ENCODE data around the gene SCAP. TPM values are rescaled to one million over a fixed set of nuclear protein-coding genes. Genes with fewer than 3 reads are reported as not detected.
A peak's percentile ranks its signal among the peaks of the same experiment; 100 is the strongest.

SCAP gene
- total RNA-seq, 1 donor from 2014 or later = 76.4 TPM

GRCh38 chr3:47379411-47379899 is 96.3 kb downstream of the SCAP start:
- H3K9me3 Mint-ChIP-seq (ENCODE audit: unreplicated experiment) = no peaks in the 10 kb centered on the region
- H3K4me1 Mint-ChIP-seq (ENCODE audit: unreplicated experiment) = peaks cover 34% of the 10 kb centered on the region
- peak overlapping the region; percentile 100 for H3K4me3 Mint-ChIP-seq (ENCODE audit: unreplicated experiment)
- peak overlapping the region; percentile 100 for H3K27ac Mint-ChIP-seq (ENCODE audit: unreplicated experiment)
- H3K27me3 Mint-ChIP-seq (ENCODE audit: unreplicated experiment) = no peaks in the 10 kb centered on the region
- no peak for DNase-seq (ENCODE audit: extremely low spot score, unreplicated experiment)
- H3K36me3 Mint-ChIP-seq (ENCODE audit: unreplicated experiment) = peaks cover 7% of the 10 kb centered on the region
- TF ChIP-seq CTCF (IDR thresholded peaks at IDR 0.05) = no peak

GRCh38 chr3:47378869-47379268 is 96.9 kb downstream of the SCAP start:
- H3K36me3 Mint-ChIP-seq (ENCODE audit: unreplicated experiment) = peaks cover 7% of the 10 kb centered on the region
- H3K9me3 Mint-ChIP-seq (ENCODE audit: unreplicated experiment) = no peaks in the 10 kb centered on the region
- peak overlapping the region; percentile 100 for H3K27ac Mint-ChIP-seq (ENCODE audit: unreplicated experiment)
- TF ChIP-seq CTCF (IDR thresholded peaks at IDR 0.05) = no peak
- no peak for DNase-seq (ENCODE audit: extremely low spot score, unreplicated experiment)
- no peak overlapping the region for H3K4me3 Mint-ChIP-seq (ENCODE audit: unreplicated experiment)
- H3K4me1 Mint-ChIP-seq (ENCODE audit: unreplicated experiment) = peaks cover 34% of the 10 kb centered on the region
- no peaks in the 10 kb centered on the region for H3K27me3 Mint-ChIP-seq (ENCODE audit: unreplicated experiment)

- TF ChIP-seq CTCF (IDR thresholded peaks at IDR 0.05) = no peak
- peaks cover 3% of the 10 kb centered on the region for H3K36me3 Mint-ChIP-seq (ENCODE audit: unreplicated experiment)
- H3K9me3 Mint-ChIP-seq (ENCODE audit: unreplicated experiment) = no peaks in the 10 kb centered on the region
- H3K4me3 Mint-ChIP-seq (ENCODE audit: unreplicated experiment) = no peak overlapping the region
- H3K27me3 Mint-ChIP-seq (ENCODE audit: unreplicated experiment) = peaks cover 5% of the 10 kb centered on the region
- DNase-seq (ENCODE audit: extremely low spot score, unreplicated experiment) = no peak
- H3K4me1 Mint-ChIP-seq (ENCODE audit: unreplicated experiment) = peaks cover 25% of the 10 kb centered on the region
- no peak overlapping the region for H3K27ac Mint-ChIP-seq (ENCODE audit: unreplicated experiment)
Measured at GRCh38 chr3:47377186-47377585, 98.6 kb downstream of the SCAP start.

GRCh38 chr3:47376393-47376792 is 99.3 kb downstream of the SCAP start:
- peaks cover 5% of the 10 kb centered on the region for H3K27me3 Mint-ChIP-seq (ENCODE audit: unreplicated experiment)
- H3K27ac Mint-ChIP-seq (ENCODE audit: unreplicated experiment) = no peak overlapping the region
- H3K36me3 Mint-ChIP-seq (ENCODE audit: unreplicated experiment) = peaks cover 3% of the 10 kb centered on the region
- no peak for TF ChIP-seq CTCF (IDR thresholded peaks at IDR 0.05)
- DNase-seq (ENCODE audit: extremely low spot score, unreplicated experiment) = no peak
- H3K4me1 Mint-ChIP-seq (ENCODE audit: unreplicated experiment) = peaks cover 19% of the 10 kb centered on the region
- no peak overlapping the region for H3K4me3 Mint-ChIP-seq (ENCODE audit: unreplicated experiment)
- H3K9me3 Mint-ChIP-seq (ENCODE audit: unreplicated experiment) = no peaks in the 10 kb centered on the region

- Mint-ChIP-seq H3K27me3 (ENCODE audit: unreplicated experiment) (peaks cover 5% of the 10 kb centered on the region), H3K4me1 (ENCODE audit: unreplicated experiment) (peaks cover 7% of the 10 kb centered on the region), H3K27ac (ENCODE audit: unreplicated experiment) (no peak overlapping the region), H3K36me3 (ENCODE audit: unreplicated experiment) (no peaks in the 10 kb centered on the region), H3K4me3 (ENCODE audit: unreplicated experiment) (no peak overlapping the region), H3K9me3 (ENCODE audit: unreplicated experiment) (no peaks in the 10 kb centered on the region)
- TF ChIP-seq CTCF (IDR thresholded peaks at IDR 0.05) = no peak
- DNase-seq (ENCODE audit: extremely low spot score, unreplicated experiment) = no peak
Measured at GRCh38 chr3:47374587-47374986, 101.2 kb downstream of the SCAP start.

Measured in osteocyte (in vitro differentiated cells).